ENCODE data around the gene ATP6V0A1. TPM values are rescaled to one million over a fixed set of nuclear protein-coding genes. Genes with fewer than 3 reads are reported as not detected.

Gene ATP6V0A1
- total RNA-seq, 1 experiment from 2014 or later, result 54.6 TPM

- intact Hi-C loops (cut with micrococcal nuclease; ENCODE audit: unreplicated experiment), result no loop called here
- POLR2A ChIA-PET (ENCODE audit: low non-redundant PET), result no interaction called here
- no peaks in the 10 kb centered on the region for H3K36me3 ChIP-seq (ENCODE audit: insufficient read depth, low read length, poor library complexity, severe bottlenecking)
- no peak overlapping the region for H3K4me3 ChIP-seq (ENCODE audit: low read depth, low read length, poor library complexity, severe bottlenecking)
- CTCF ChIA-PET, result no interaction called here
- DNase-seq (ENCODE audit: low spot score), result no peak
- H3K9me3 ChIP-seq (ENCODE audit: low read depth, low read length, poor library complexity, severe bottlenecking), result no peaks in the 10 kb centered on the region
- no peaks in the 10 kb centered on the region for H3K4me1 ChIP-seq (ENCODE audit: insufficient read depth, low read length, poor library complexity, severe bottlenecking)
- no peaks in the 10 kb centered on the region for H3K27me3 ChIP-seq (replicated peaks; ENCODE audit: insufficient read depth, low read depth, low read length, poor library complexity)
- no TSS peak for BruUV-seq (replicated peaks)
- TF ChIP-seq, protein P1, sequence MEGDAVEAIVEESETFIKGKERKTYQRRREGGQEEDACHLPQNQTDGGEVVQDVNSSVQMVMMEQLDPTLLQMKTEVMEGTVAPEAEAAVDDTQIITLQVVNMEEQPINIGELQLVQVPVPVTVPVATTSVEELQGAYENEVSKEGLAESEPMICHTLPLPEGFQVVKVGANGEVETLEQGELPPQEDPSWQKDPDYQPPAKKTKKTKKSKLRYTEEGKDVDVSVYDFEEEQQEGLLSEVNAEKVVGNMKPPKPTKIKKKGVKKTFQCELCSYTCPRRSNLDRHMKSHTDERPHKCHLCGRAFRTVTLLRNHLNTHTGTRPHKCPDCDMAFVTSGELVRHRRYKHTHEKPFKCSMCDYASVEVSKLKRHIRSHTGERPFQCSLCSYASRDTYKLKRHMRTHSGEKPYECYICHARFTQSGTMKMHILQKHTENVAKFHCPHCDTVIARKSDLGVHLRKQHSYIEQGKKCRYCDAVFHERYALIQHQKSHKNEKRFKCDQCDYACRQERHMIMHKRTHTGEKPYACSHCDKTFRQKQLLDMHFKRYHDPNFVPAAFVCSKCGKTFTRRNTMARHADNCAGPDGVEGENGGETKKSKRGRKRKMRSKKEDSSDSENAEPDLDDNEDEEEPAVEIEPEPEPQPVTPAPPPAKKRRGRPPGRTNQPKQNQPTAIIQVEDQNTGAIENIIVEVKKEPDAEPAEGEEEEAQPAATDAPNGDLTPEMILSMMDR (conservative IDR thresholded peaks at IDR 0.05; ENCODE audit: low read depth, low read length), result no peak
- TF ChIP-seq EZH2 (IDR thresholded peaks at IDR 0.05; ENCODE audit: borderline replicate concordance, low read depth, low read length, poor library complexity, severe bottlenecking), result no peak
- H3K27ac ChIP-seq (ENCODE audit: low read depth, low read length, poor library complexity, severe bottlenecking), result no peak overlapping the region
Observed at GRCh38 chr17:42429726-42430447, 28.8 kb upstream of the ATP6V0A1 start.

GRCh38 chr17:42431758-42432161, 26.9 kb upstream of the ATP6V0A1 start:
- Histone ChIP-seq H3K4me1 (ENCODE audit: insufficient read depth, low read length, poor library complexity, severe bottlenecking) (no peaks in the 10 kb centered on the region), H3K27ac (ENCODE audit: low read depth, low read length, poor library complexity, severe bottlenecking) (no peak overlapping the region), H3K27me3 (replicated peaks; ENCODE audit: insufficient read depth, low read depth, low read length, poor library complexity) (no peaks in the 10 kb centered on the region), H3K9me3 (ENCODE audit: low read depth, low read length, poor library complexity, severe bottlenecking) (no peaks in the 10 kb centered on the region), H3K36me3 (ENCODE audit: insufficient read depth, low read length, poor library complexity, severe bottlenecking) (no peaks in the 10 kb centered on the region), H3K4me3 (ENCODE audit: low read depth, low read length, poor library complexity, severe bottlenecking) (no peak overlapping the region)
- BruUV-seq (replicated peaks), result no TSS peak
- TF ChIP-seq, protein P1 (conservative IDR thresholded peaks at IDR 0.05; ENCODE audit: low read depth, low read length), result no peak
- TF ChIP-seq EZH2 (IDR thresholded peaks at IDR 0.05; ENCODE audit: borderline replicate concordance, low read depth, low read length, poor library complexity, severe bottlenecking), result no peak
- ChIA-PET POLR2A (ENCODE audit: low non-redundant PET) (no interaction called here), CTCF (no interaction called here)
- intact Hi-C loops (cut with micrococcal nuclease; ENCODE audit: unreplicated experiment), result no loop called here
- DNase-seq (ENCODE audit: low spot score), result no peak

DNA sequence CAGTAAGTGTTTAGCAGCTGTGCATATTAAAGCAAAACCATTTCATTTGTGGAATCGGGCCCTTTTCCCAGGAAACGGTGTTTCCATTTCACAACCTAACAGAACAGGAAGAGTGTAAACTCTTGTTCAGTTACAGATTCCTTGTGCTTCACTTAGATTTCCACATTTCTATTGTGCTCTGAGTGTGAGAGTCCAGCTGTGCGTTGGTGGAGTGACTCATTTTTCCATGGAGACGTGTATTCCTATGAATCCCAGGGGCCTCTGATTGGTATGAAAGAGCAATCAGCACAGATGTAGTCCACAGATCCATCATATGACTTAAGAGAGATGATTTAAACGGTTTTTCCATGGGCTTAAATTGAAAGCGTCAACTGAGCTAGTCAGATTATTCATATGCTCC, 22.3 kb upstream of the ATP6V0A1 start:
- Histone ChIP-seq H3K4me1 (ENCODE audit: insufficient read depth, low read length, poor library complexity, severe bottlenecking) (no peaks in the 10 kb centered on the region), H3K36me3 (ENCODE audit: insufficient read depth, low read length, poor library complexity, severe bottlenecking) (no peaks in the 10 kb centered on the region), H3K27me3 (replicated peaks; ENCODE audit: insufficient read depth, low read depth, low read length, poor library complexity) (no peaks in the 10 kb centered on the region), H3K27ac (ENCODE audit: low read depth, low read length, poor library complexity, severe bottlenecking) (no peak overlapping the region), H3K9me3 (ENCODE audit: low read depth, low read length, poor library complexity, severe bottlenecking) (no peaks in the 10 kb centered on the region), H3K4me3 (ENCODE audit: low read depth, low read length, poor library complexity, severe bottlenecking) (no peak overlapping the region)
- peak; percentile 65 for DNase-seq (ENCODE audit: low spot score)
- ChIA-PET POLR2A (ENCODE audit: low non-redundant PET) (no interaction called here), CTCF (no interaction called here)
- TF ChIP-seq EZH2 (IDR thresholded peaks at IDR 0.05; ENCODE audit: borderline replicate concordance, low read depth, low read length, poor library complexity, severe bottlenecking), result no peak
- TF ChIP-seq, protein P1 (conservative IDR thresholded peaks at IDR 0.05; ENCODE audit: low read depth, low read length), result no peak
- no TSS peak for BruUV-seq (replicated peaks)
- intact Hi-C loops (cut with micrococcal nuclease; ENCODE audit: unreplicated experiment), result no loop called here
